Endothelial cell of umbilical vein (primary cell): Measurements from ENCODE around the gene DSCAML1. TPM values are rescaled to one million over a fixed set of nuclear protein-coding genes. Genes with fewer than 3 reads are reported as not detected.

Experiments
- BruUV-seq: library from RNA; stranded (reverse); fragments of 400-500 nt; replicated peaks from 2 replicates; lab custom pipeline; 2021; lab: Mats Ljungman, UMichigan
- CTCF ChIA-PET: fragments of 300-600, 350-600 bp; sonication (Branson Sonifier 250); formaldehyde crosslinking; loops from one replicate; lab custom pipeline; 2021; ENCODE audit warnings: antibody characterized with exemption, inconsistent platforms; lab: Charles Lee
- POLR2A ChIA-PET: fragments of 300-600, 350-600 bp; sonication (Branson Sonifier 250); formaldehyde crosslinking; loops from one replicate; lab custom pipeline; 2021; ENCODE audit warnings: antibody characterized with exemption, inconsistent platforms; lab: Charles Lee
- DNase-seq: peaks from one replicate; pipeline ENCODE4 v3.0.0-alpha.2; 2011; ENCODE audit warnings: low read depth, low spot score
- FAIRE-seq: peaks from 2 replicates; lab custom pipeline; 2011; peaks lifted over from hg19 to GRCh38; lab: Jason Lieb, UNC
- H2AFZ ChIP-seq: 2 replicates; pipeline ENCODE4 v1.6.0; 2012; ENCODE audit warnings: low read depth, low read length, control low read depth, inconsistent platforms
- H3K27ac ChIP-seq: 2 replicates; pipeline ENCODE4 v1.5.1; 2011; ENCODE audit warnings: low read depth, mild to moderate bottlenecking, control low read depth, low read length, moderate library complexity; ENCODE audit not compliant: insufficient read depth
- H3K27me3 ChIP-seq, 2 experiments: 2 replicates each; pipeline versions ENCODE4 v1.6.0 to v1.6.1; 2011; ENCODE audit warnings: low read length in 2 of 2, mixed read lengths in 1 of 2; ENCODE audit not compliant: control insufficient read depth in 2 of 2, insufficient read depth in 2 of 2
- H3K36me3 ChIP-seq, 2 experiments: 2 replicates in 1 of 2; 3 replicates in 1 of 2; pipeline ENCODE4 v1.5.1; 2011; ENCODE audit warnings: low read length in 2 of 2, mild to moderate bottlenecking in 1 of 2, moderate library complexity in 1 of 2; ENCODE audit not compliant: control insufficient read depth in 2 of 2, insufficient read depth in 2 of 2; ENCODE audit errors: extremely low read depth in 1 of 2
- H3K4me1 ChIP-seq: 3 replicates; pipeline ENCODE4 v1.5.1; 2011; ENCODE audit warnings: mild to moderate bottlenecking, low read length; ENCODE audit not compliant: control insufficient read depth, insufficient read depth; ENCODE audit errors: extremely low read depth
- H3K4me2 ChIP-seq: 2 replicates; pipeline ENCODE4 v1.6.1; 2011; ENCODE audit warnings: low read length, control low read depth, mixed read lengths; ENCODE audit not compliant: insufficient read depth
- H3K4me3 ChIP-seq, 3 experiments: fragments of 200-600 bp in 1 of 3; sonication (generic), shearing (Covaris generic) in 1 of 3; replicated peaks in 1 of 3; 2 replicates each; pipeline ENCODE4 v1.5.1; 2011 to 2016; ENCODE audit warnings: control low read depth in 3 of 3, low read length in 3 of 3, mild to moderate bottlenecking in 2 of 3, inconsistent platforms in 1 of 3, low read depth in 1 of 3, moderate library complexity in 1 of 3; ENCODE audit not compliant: insufficient read depth in 1 of 3
- H3K79me2 ChIP-seq: 2 replicates; pipeline ENCODE4 v1.6.0; 2012; ENCODE audit warnings: low read length, inconsistent platforms; ENCODE audit not compliant: control insufficient read depth, insufficient read depth
- H3K9ac ChIP-seq: replicated peaks from 2 replicates; pipeline ENCODE3; 2011; ENCODE audit warnings: low read length, control low read depth; ENCODE audit not compliant: insufficient read depth; ENCODE audit errors: extremely low read depth
- H3K9me1 ChIP-seq: replicated peaks from 3 replicates; pipeline ENCODE4 v1.6.0; 2011; ENCODE audit warnings: mild to moderate bottlenecking, low read length; ENCODE audit not compliant: control insufficient read depth, insufficient read depth; ENCODE audit errors: extremely low read depth
- H3K9me3 ChIP-seq: replicated peaks from 2 replicates; pipeline ENCODE4 v1.5.1; 2012; ENCODE audit warnings: low read length, inconsistent platforms; ENCODE audit not compliant: control insufficient read depth, insufficient read depth
- H4K20me1 ChIP-seq: replicated peaks from 2 replicates; pipeline ENCODE3; 2011; ENCODE audit warnings: mild to moderate bottlenecking, low read length; ENCODE audit not compliant: control insufficient read depth, insufficient read depth; ENCODE audit errors: extremely low read depth
- EZH2 ChIP-seq: IDR thresholded peaks from 2 replicates; pipeline ENCODE4 v1.6.1; 2012; ENCODE audit warnings: borderline replicate concordance, low read depth, mild to moderate bottlenecking, moderate library complexity, low read length, inconsistent platforms; ENCODE audit not compliant: severe bottlenecking
- FOS ChIP-seq: IDR thresholded peaks from 2 replicates; pipeline ENCODE4 v1.6.1; 2011; ENCODE audit warnings: mild to moderate bottlenecking, low read length, moderate library complexity, borderline replicate concordance; ENCODE audit not compliant: insufficient read depth
- GATA2 ChIP-seq: IDR thresholded peaks from 2 replicates; pipeline ENCODE4 v1.7.0; 2011; ENCODE audit warnings: low read depth, mild to moderate bottlenecking, moderate library complexity, mixed read lengths, low read length; ENCODE audit not compliant: insufficient read length, insufficient read depth
- JUN ChIP-seq: IDR thresholded peaks from 2 replicates; pipeline ENCODE4 v1.6.1; 2011; ENCODE audit warnings: borderline replicate concordance, low read depth; ENCODE audit not compliant: insufficient read length, insufficient read depth
- MYC ChIP-seq: IDR thresholded peaks from one replicate; pipeline ENCODE4 v1.6.1; 2011; ENCODE audit warnings: mild to moderate bottlenecking, low read depth, low read length
- POLR2A ChIP-seq: IDR thresholded peaks from 2 replicates; pipeline ENCODE4 v1.6.1; 2012; ENCODE audit warnings: low read depth, mild to moderate bottlenecking, control low read depth, low read length
- POLR2AphosphoS5 ChIP-seq: IDR thresholded peaks from 2 replicates; pipeline ENCODE4 v1.6.1; 2012; ENCODE audit warnings: low read depth, mild to moderate bottlenecking, control low read depth, low read length, moderate library complexity; ENCODE audit not compliant: insufficient read depth
- dilution Hi-C: fragments of 300-500 bp; cut with MboI; formaldehyde crosslinking; loops from one replicate; pipeline ENCODE4 v1.15.0; 2019; ENCODE audit warnings: low sequenced_read_pairs; ENCODE audit not compliant: extremely low pct_ligation_motif_present
- intact Hi-C: fragments of 100-400 bp; cut with micrococcal nuclease; formaldehyde crosslinking; loops from one replicate; pipeline ENCODE4 v1.10.0; 2022
- polyA plus RNA-seq, 4 experiments: library from polyadenylated mRNA; depleted of rRNA in 3 of 4; stranded (reverse) in 3 of 4; unstranded in 1 of 4; fragments of >200 nt; gene quantifications; 2 replicates each; pipeline versions ENCODE4 v1.2.1 to v1.2.3, GENCODE V29; 2011 to 2012; ENCODE audit warnings: missing spikeins in 1 of 4
- total RNA-seq: library from RNA; stranded (reverse); gene quantifications from 2 replicates; pipeline ENCODE4 v1.2.3, GENCODE V29; 2021
- TF ChIP-seq, protein P1 (sequence below): IDR thresholded peaks from 2 replicates; pipeline ENCODE4 v1.6.1; 2011; ENCODE audit not compliant: insufficient read depth, insufficient read length
- TF ChIP-seq, protein P2 (sequence below), 2 donors: IDR thresholded peaks; 1 replicate in 1 of 2; 2 replicates in 1 of 2; pipeline ENCODE4 v1.5.1; 2011; ENCODE audit warnings: low read length in 2 of 2, mild to moderate bottlenecking in 2 of 2, moderate library complexity in 2 of 2, control low read depth in 1 of 2, inconsistent platforms in 1 of 2, low read depth in 1 of 2; ENCODE audit not compliant: insufficient read depth in 1 of 2; ENCODE audit errors: extremely low read depth in 1 of 2

Gene DSCAML1
- total and polyA plus RNA-seq, 2 donors (not counting 3 experiments of a cell fraction or from before 2014, with no cell fraction given) = not detected

DNA sequence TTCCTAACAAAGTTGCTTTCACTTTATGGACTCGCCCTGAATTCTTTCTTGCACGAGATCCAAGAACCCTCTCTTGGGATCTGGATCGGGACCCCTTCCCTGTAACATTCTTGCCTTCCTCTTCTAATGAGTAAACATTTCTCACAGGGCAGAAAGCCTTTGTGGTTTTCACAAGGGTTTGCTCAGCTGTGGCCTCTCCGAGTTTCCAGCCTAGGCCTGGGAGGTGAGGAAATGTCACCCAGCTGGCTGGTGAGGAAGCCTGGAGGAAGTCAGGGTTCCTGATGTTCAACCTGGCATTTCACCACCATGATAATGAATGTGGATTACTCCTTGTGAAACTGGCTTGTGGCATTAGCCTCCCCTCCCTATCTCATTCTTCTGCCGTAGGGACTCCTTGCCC is 224.9 kb downstream of the DSCAML1 start:
- Histone ChIP-seq H3K9ac (no peak overlapping the region), H4K20me1 (no peaks in the 10 kb centered on the region), H3K4me1 (no peaks in the 10 kb centered on the region), H3K79me2 (no peaks in the 10 kb centered on the region), H2AFZ (no peak overlapping the region), H3K9me3 (no peaks in the 10 kb centered on the region), H3K36me3 (no peaks in the 10 kb centered on the region), H3K4me3 (no peak overlapping the region), H3K4me2 (no peak overlapping the region), H3K27me3 (no peaks in the 10 kb centered on the region), H3K27ac (no peak overlapping the region), H3K9me1 (no peaks in the 10 kb centered on the region)
- dilution Hi-C loops = no loop called here
- CTCF ChIA-PET = no interaction called here
- TF ChIP-seq EZH2 = no peak
- TF ChIP-seq JUN = no peak
- TF ChIP-seq GATA2 = no peak
- TF ChIP-seq POLR2AphosphoS5 = no peak
- TF ChIP-seq MYC = no peak
- TF ChIP-seq, protein P1, sequence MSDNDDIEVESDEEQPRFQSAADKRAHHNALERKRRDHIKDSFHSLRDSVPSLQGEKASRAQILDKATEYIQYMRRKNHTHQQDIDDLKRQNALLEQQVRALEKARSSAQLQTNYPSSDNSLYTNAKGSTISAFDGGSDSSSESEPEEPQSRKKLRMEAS = no peak
- no peak for TF ChIP-seq FOS
- TF ChIP-seq POLR2A = no peak
- DNase-seq (no peak), FAIRE-seq (no peak)
- POLR2A ChIA-PET = no interaction called here
- intact Hi-C loops = no loop called here
- no TSS peak for BruUV-seq

DNA sequence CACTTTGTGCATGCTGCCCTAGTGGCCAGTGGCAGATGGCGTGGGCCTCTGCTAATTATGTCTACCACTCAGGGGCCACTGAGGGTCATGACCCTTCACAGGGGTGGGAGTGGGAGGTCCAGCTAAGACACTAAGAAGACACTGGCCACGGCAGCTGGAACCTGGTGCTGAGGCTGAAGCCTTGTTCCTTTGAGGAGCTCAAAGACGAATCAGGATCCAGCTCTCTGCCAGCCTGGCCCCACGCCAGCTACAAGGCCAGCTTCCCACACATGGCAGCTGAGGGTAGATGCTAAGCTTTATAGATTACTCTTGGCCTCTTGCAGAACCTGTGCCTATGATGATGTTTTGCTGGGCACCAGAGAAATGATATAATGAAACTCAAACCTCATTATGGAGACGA is 226.3 kb downstream of the DSCAML1 start:
- no peak overlapping the region for H3K27ac ChIP-seq
- no TSS peak for BruUV-seq
- intact Hi-C loops (no loop called here), dilution Hi-C loops (no loop called here)
- H3K9me1 ChIP-seq = no peaks in the 10 kb centered on the region
- DNase-seq (no peak), FAIRE-seq (no peak)
- H4K20me1 ChIP-seq = no peaks in the 10 kb centered on the region
- H3K4me3 ChIP-seq = no peak overlapping the region
- no peaks in the 10 kb centered on the region for H3K36me3 ChIP-seq
- H3K27me3 ChIP-seq = no peaks in the 10 kb centered on the region
- H3K4me2 ChIP-seq = no peak overlapping the region
- H2AFZ ChIP-seq = no peak overlapping the region
- no peaks in the 10 kb centered on the region for H3K9me3 ChIP-seq
- no peak overlapping the region for H3K9ac ChIP-seq
- ChIA-PET CTCF (no interaction called here), POLR2A (no interaction called here)
- H3K79me2 ChIP-seq = no peaks in the 10 kb centered on the region
- TF ChIP-seq EZH2 (no peak), POLR2AphosphoS5 (no peak), GATA2 (no peak), MYC (no peak), POLR2A (no peak), FOS (no peak), JUN (no peak)
- TF ChIP-seq, protein P1 = no peak
- TF ChIP-seq, protein P2, sequence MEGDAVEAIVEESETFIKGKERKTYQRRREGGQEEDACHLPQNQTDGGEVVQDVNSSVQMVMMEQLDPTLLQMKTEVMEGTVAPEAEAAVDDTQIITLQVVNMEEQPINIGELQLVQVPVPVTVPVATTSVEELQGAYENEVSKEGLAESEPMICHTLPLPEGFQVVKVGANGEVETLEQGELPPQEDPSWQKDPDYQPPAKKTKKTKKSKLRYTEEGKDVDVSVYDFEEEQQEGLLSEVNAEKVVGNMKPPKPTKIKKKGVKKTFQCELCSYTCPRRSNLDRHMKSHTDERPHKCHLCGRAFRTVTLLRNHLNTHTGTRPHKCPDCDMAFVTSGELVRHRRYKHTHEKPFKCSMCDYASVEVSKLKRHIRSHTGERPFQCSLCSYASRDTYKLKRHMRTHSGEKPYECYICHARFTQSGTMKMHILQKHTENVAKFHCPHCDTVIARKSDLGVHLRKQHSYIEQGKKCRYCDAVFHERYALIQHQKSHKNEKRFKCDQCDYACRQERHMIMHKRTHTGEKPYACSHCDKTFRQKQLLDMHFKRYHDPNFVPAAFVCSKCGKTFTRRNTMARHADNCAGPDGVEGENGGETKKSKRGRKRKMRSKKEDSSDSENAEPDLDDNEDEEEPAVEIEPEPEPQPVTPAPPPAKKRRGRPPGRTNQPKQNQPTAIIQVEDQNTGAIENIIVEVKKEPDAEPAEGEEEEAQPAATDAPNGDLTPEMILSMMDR (IDR thresholded peaks at IDR 0.05; ENCODE audit: extremely low read depth in 1 of 2, insufficient read depth in 1 of 2, low read depth in 1 of 2, low read length in 2 of 2) = no peak
- no peaks in the 10 kb centered on the region for H3K4me1 ChIP-seq
